ENCODE data around the gene C11orf91. TPM values are rescaled to one million over a fixed set of nuclear protein-coding genes. Genes with fewer than 3 reads are reported as not detected.
"Not testable (repeated sequence)": the region's sequence is repeated elsewhere in the genome, so short reads cannot be mapped to it uniquely, and the experiment has no call there.

The C11orf91 gene
- total and polyA plus RNA-seq, 5 experiments from 2014 or later, result 0.47 TPM; not detected in 4

- no peak overlapping the region for H3K4me3 Mint-ChIP-seq
- POLR2A ChIA-PET, result no interaction called here
Observed at GRCh38 chr11:33672273-33672672, 28.4 kb downstream of the C11orf91 start.

DNA sequence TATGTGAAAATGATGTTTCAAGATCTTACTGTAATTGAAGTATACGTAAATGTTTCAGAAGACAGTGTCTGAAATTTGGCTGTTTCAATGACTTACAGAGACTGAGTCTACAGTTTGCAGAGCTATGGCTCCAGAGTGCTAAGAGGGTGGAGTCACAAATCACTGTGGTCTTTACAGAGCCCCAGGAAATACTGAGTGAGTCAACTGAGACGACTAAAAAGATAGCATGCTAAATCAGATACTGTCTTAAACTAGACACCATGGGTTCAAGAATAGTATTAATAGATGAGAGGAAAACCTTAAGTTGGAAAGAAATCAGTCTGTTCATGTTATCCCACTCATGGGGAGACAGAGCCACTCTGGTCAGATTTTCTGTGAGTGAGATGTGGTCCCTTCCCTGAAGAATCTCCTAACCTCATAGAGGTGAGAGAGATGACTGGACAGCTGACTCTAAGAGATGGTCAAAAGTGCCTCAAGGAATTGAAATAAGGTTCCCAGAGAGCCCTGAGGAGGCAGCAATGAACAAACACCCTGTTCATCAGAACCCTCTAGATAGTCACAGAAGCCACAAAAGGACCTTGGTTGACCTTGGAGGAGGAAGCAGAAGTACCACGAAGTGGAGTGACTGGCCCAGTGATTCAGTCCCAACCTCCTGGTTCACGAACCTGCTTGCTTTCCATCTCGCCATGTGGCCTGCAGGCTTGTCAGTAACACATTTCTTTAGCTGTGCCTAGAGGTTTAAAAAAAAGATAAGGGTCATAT, 30.2 kb downstream of the C11orf91 start:
- Mint-ChIP-seq H3K4me3 (no peak overlapping the region), H3K9me3 (no peaks in the 10 kb centered on the region), H3K36me3 (no peaks in the 10 kb centered on the region), H3K4me1 (no peaks in the 10 kb centered on the region), H3K27ac (no peak overlapping the region), H3K27me3 (peaks cover 0 to 23% (median 13%) of the 10 kb centered on the region in 5 donors)
- DNase-seq (no peak), ATAC-seq (no peak)
- POLR2A ChIA-PET, result no interaction called here

More at GRCh38 chr11:33672273-33672672, 28.4 kb downstream of the C11orf91 start:
- DNase-seq (no peak), ATAC-seq (no peak)
- Mint-ChIP-seq H3K27me3 (peaks cover 4 to 17% (median 13%) of the 10 kb centered on the region in 5 donors), H3K36me3 (peaks cover 0 to 2% (median 0%) of the 10 kb centered on the region in 3 donors), H3K4me1 (no peaks in the 10 kb centered on the region), H3K9me3 (peaks cover 0 to 5% (median 2%) of the 10 kb centered on the region in 9 donors), H3K27ac (no peak overlapping the region)

DNA sequence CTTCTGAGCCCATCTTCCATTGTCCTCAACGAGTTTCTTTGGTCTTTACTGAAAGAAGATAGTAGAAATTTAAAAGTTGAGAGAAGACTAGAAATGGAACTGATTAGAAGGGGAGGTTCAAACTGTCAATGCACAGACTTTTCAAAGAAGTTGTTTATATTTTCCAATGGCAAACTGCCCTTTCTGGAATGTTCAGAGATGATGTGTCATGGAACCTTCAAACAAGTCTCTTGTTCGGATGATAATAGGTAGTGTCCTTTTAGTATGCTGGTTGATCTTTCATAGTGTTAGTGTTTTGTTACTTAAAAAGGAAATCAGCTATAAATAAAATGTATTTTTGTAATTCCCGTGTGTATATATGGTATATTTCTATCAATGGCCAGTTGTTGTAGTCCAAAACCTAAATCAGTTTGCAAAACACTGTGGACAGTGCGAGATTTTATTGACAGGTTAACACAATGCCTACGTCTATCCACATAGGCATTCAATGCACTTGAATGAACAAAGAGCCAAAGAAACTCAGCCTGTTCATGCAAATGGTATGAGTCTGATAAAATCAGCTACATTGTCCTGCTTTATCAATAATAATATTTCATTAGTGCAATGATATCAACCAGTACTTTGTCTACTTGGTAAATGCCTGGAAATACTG, 30.9 kb downstream of the C11orf91 start:
- Mint-ChIP-seq H3K36me3 (no peaks in the 10 kb centered on the region), H3K27me3 (peaks cover 1 to 30% (median 13%) of the 10 kb centered on the region in 5 donors), H3K4me3 (no peak overlapping the region), H3K9me3 (no peaks in the 10 kb centered on the region), H3K27ac (no peak overlapping the region), H3K4me1 (no peaks in the 10 kb centered on the region)
- ATAC-seq, result no peak
- no peak for DNase-seq
- POLR2A ChIA-PET, result no interaction called here

- no peaks in the 10 kb centered on the region for H3K4me1 Mint-ChIP-seq
- H3K9me3 Mint-ChIP-seq, result no peaks in the 10 kb centered on the region
- ATAC-seq (no peak), DNase-seq (no peak)
- no peaks in the 10 kb centered on the region for H3K36me3 Mint-ChIP-seq
- peaks cover 3 to 37% (median 15%) of the 10 kb centered on the region in 5 donors for H3K27me3 Mint-ChIP-seq
- H3K27ac Mint-ChIP-seq, result no peak overlapping the region
- POLR2A ChIA-PET, result no interaction called here
- H3K4me3 Mint-ChIP-seq, result no peak overlapping the region
Observed at GRCh38 chr11:33668951-33669596, 31.6 kb downstream of the C11orf91 start.

DNA sequence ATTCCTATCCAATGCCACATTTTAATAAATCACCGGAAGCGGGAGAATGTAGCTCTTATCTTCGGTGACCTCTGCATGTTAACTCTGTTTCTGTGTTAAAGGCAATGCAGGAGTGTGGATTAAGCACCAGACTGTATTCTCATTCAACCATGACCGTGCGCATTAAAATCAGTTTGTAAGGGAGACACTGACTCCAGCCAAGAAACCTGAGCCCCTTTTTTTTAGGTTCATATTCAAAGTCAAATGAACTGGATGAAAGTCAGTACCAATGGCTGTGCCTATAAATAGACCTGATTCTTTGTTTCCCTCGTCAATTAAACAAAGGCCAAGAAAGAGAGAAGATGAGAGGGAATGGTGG, 32.2 kb downstream of the C11orf91 start:
- H3K4me3 Mint-ChIP-seq, result no peak overlapping the region
- H3K36me3 Mint-ChIP-seq, result no peaks in the 10 kb centered on the region
- no peak overlapping the region for H3K27ac Mint-ChIP-seq
- no peak for DNase-seq
- no peaks in the 10 kb centered on the region for H3K9me3 Mint-ChIP-seq
- H3K27me3 Mint-ChIP-seq, result peaks cover 3 to 40% (median 16%) of the 10 kb centered on the region in 5 donors
- no peaks in the 10 kb centered on the region for H3K4me1 Mint-ChIP-seq
- POLR2A ChIA-PET, result no interaction called here
- no peak for ATAC-seq

DNA sequence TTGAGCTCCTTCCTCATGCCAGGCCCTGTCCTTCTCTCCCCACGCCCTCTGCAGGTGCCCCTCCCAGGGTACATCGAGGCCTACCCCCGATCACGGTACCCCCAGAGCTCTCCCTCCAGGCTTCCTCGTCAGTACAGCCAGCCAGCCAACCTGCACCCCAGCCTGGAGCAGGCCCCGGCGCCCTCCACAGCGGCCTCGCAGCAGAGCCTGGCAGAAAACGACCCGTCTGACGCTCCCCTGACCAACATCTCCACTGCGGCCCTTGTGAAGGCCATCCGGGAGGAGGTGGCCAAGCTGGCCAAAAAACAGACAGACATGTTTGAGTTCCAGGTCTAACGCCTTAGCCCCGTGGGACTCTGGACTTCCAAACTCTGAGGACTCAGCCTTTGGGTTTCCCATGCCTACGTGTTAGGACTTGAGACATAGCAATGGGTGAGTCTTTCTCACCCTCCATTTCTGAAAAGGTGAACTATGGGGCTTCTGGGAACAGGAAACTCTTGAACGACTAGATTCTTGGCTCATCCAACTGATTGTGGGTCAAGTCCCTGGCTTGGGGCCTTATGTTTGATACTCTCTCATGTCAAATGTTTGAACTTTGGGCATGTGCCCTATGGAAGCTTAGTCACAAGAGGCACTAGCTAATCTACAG, 32.7 kb downstream of the C11orf91 start:
- H3K36me3 Mint-ChIP-seq, result no peaks in the 10 kb centered on the region
- H3K4me1 Mint-ChIP-seq, result no peaks in the 10 kb centered on the region
- no peak overlapping the region for H3K27ac Mint-ChIP-seq
- ATAC-seq, result no peak
- POLR2A ChIA-PET, result no interaction called here
- DNase-seq, result no peak
- H3K9me3 Mint-ChIP-seq, result no peaks in the 10 kb centered on the region
- H3K4me3 Mint-ChIP-seq, result no peak overlapping the region
- H3K27me3 Mint-ChIP-seq, result peaks cover 3 to 40% (median 16%) of the 10 kb centered on the region in 5 donors

DNA sequence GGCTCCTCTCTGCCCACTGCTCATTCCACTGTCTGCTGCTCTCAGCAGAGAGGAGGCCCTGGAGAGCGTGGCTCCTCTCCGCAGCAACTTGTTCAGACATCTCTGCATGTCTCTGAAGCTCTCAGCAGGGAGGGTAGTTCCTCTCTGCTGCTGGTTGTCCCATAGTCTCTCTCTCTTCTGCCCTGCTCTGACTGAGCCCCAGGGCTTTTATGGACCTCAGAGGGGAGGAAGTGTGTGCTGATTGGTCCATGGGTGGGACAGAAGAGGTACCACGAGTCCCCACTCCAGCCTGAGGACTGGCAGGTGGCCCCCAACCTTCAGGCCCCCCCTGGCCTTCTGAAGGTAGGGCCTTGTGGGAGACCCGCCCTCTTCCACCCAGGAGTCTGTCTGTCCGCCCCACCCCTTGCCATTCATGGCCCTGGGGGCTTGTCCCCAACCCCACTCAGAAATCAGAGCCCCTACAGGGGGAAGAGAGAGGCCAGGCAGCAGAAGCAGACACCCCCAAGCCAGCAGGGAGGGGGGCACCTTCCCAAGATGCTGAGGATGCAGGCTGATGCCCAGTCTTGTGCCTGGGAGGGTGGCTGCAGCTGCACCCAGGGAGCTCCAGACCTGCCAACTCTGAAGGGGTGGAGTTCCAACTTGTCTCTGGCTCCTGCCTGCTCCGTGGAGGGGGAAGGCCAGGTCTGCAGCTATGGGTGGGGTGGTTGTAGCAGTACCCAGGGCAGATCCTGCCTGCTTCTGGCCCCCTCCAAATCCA, 35.1 kb downstream of the C11orf91 start:
- POLR2A ChIA-PET, result no interaction called here
- Mint-ChIP-seq H3K4me3 (no peak overlapping the region), H3K9me3 (no peaks in the 10 kb centered on the region), H3K36me3 (no peaks in the 10 kb centered on the region), H3K27me3 (peaks cover 3 to 55% (median 16%) of the 10 kb centered on the region in 5 donors), H3K27ac (no peak overlapping the region), H3K4me1 (no peaks in the 10 kb centered on the region)
- no peak for ATAC-seq
- DNase-seq, result no peak

DNA sequence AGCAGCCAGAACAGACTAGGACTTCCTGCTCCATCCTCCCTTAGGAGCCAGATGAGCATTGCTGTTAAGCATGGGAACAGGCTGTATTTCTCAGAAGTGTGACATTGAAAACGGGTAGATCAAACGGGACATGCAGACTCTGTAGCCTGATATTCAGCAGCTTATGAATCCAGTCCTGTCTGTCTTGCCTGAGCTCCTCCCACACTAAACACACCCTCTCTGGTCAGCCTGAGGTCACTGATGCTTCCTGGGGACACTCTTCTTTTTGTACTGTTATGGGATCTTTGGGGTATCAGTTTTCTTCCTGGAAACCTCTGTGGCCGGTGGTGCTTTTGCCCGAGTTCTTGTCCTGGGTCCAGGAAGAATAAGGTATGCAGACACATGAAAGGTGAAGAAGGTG, 35.8 kb downstream of the C11orf91 start:
- Mint-ChIP-seq H3K9me3 (no peaks in the 10 kb centered on the region), H3K36me3 (no peaks in the 10 kb centered on the region), H3K4me1 (no peaks in the 10 kb centered on the region), H3K4me3 (no peak overlapping the region), H3K27me3 (peaks cover 3 to 56% (median 16%) of the 10 kb centered on the region in 5 donors), H3K27ac (no peak overlapping the region)
- ATAC-seq, result no peak
- POLR2A ChIA-PET, result no interaction called here
- no peak for DNase-seq

- DNase-seq (no peak), ATAC-seq (no peak)
- Mint-ChIP-seq H3K27me3 (peaks cover 3 to 56% (median 16%) of the 10 kb centered on the region in 5 donors), H3K27ac (no peak overlapping the region), H3K4me3 (no peak overlapping the region), H3K9me3 (no peaks in the 10 kb centered on the region), H3K4me1 (no peaks in the 10 kb centered on the region), H3K36me3 (no peaks in the 10 kb centered on the region)
- POLR2A ChIA-PET, result no interaction called here
Observed at GRCh38 chr11:33664166-33664565, 36.5 kb downstream of the C11orf91 start.

DNA sequence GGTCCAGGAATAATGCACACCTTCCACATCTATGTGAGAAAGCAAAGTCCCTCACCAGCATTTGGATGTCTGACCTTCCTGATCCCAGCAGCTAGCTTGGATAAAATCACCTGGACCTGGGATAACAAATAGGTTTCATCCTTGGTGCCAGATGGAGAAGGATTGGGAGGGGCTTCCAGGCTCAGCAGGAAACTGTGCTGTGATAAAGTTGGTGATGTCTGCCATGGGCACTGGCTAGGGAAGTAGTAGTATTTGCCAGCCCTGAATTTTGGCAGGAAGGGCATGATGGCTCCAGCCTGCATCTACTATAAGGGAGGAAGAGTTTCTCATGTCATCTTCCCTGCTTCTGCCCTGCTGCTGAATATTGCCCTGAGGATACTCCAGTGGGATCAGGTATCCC, 37.5 kb downstream of the C11orf91 start:
- H3K27me3 Mint-ChIP-seq, result peaks cover 3 to 47% (median 12%) of the 10 kb centered on the region in 5 donors
- no peak overlapping the region for H3K27ac Mint-ChIP-seq
- H3K9me3 Mint-ChIP-seq, result no peaks in the 10 kb centered on the region
- DNase-seq (no peak), ATAC-seq (no peak)
- no peak overlapping the region for H3K4me3 Mint-ChIP-seq
- POLR2A ChIA-PET, result no interaction called here
- no peaks in the 10 kb centered on the region for H3K4me1 Mint-ChIP-seq
- H3K36me3 Mint-ChIP-seq, result no peaks in the 10 kb centered on the region

- H3K4me3 Mint-ChIP-seq, H3K9me3 Mint-ChIP-seq, POLR2A ChIA-PET, H3K27ac Mint-ChIP-seq, DNase-seq, H3K36me3 Mint-ChIP-seq, H3K4me1 Mint-ChIP-seq, ATAC-seq: not testable (repeated sequence)
- H3K27me3 Mint-ChIP-seq, result peaks cover 3 to 38% (median 10%) of the 10 kb centered on the region in 5 donors
Observed at GRCh38 chr11:33661526-33661925, 39.1 kb downstream of the C11orf91 start.

GRCh38 chr11:33660962-33661361, 39.7 kb downstream of the C11orf91 start:
- no peak for ATAC-seq
- Mint-ChIP-seq H3K9me3 (no peaks in the 10 kb centered on the region), H3K4me3 (no peak overlapping the region), H3K27me3 (peaks cover 4 to 37% (median 9%) of the 10 kb centered on the region in 5 donors), H3K27ac (no peak overlapping the region), H3K36me3 (no peaks in the 10 kb centered on the region), H3K4me1 (no peaks in the 10 kb centered on the region)
- DNase-seq, result no peak
- POLR2A ChIA-PET, result no interaction called here

All from naive thymus-derived CD8-positive, alpha-beta T cell (primary cell).